DOHH2 (cell line): ENCODE measurements around the gene TSC22D3.

ENCODE experiments used
- CTCF ChIP-seq: fragments of 200-600 bp; sonication (generic); IDR thresholded peaks from one replicate; pipeline ENCODE4 v1.5.1; 2014; ENCODE audit warnings: antibody characterized with exemption, mild to moderate bottlenecking, low read depth, low read length; ENCODE audit not compliant: poor library complexity, severe bottlenecking
- EZH2phosphoT487 ChIP-seq: fragments of 200-600 bp; sonication (generic); IDR thresholded peaks from 2 replicates; pipeline ENCODE4 v1.6.1; 2017; ENCODE audit warnings: borderline replicate concordance, mild to moderate bottlenecking, antibody characterized with exemption, low read length, moderate library complexity, mixed read lengths

DNA sequence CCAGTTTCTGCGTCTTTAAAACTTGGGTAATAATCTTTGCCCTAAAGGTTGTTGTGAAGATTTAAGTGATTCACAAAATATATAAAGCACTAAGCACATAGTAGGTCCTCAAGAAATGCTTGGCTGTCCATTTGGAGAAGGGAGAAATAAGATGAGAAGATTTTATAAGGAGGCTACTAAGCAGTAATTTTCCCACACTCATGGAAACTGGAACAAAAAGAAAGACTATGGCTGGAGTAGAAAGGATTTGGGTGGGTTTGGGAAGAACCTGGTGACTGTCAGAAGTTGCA, 100.3 kb downstream of the TSC22D3 start:
- no peak for TF ChIP-seq CTCF
- TF ChIP-seq EZH2phosphoT487 = no peak
